Measurements from ENCODE around the gene BDH1.
"Not testable (repeated sequence)": the region's sequence is repeated elsewhere in the genome, so short reads cannot be mapped to it uniquely, and the experiment has no call there.

The BDH1 gene

GRCh38 chr3:197521277-197522182, 34.2 kb downstream of the BDH1 start:
- no peaks in the 10 kb centered on the region for H3K27me3 Mint-ChIP-seq
- peaks cover 10% of the 10 kb centered on the region for H3K4me1 Mint-ChIP-seq
- H3K36me3 Mint-ChIP-seq, result peaks cover 2% of the 10 kb centered on the region
- H3K4me3 Mint-ChIP-seq, result no peak overlapping the region
- H3K27ac Mint-ChIP-seq, result peak overlapping the region; percentile 62
- H3K9me3 Mint-ChIP-seq, result no peaks in the 10 kb centered on the region

GRCh38 chr3:197520311-197521276, 35.2 kb downstream of the BDH1 start:
- Mint-ChIP-seq H3K4me1 (peaks cover 13% of the 10 kb centered on the region), H3K27ac (no peak overlapping the region), H3K4me3 (no peak overlapping the region), H3K27me3 (no peaks in the 10 kb centered on the region), H3K9me3 (no peaks in the 10 kb centered on the region), H3K36me3 (peaks cover 2% of the 10 kb centered on the region)

- H3K9me3 Mint-ChIP-seq, result no peaks in the 10 kb centered on the region
These were observed 36.0 kb downstream of the BDH1 start for GRCh38 chr3:197519801-197520211.

GRCh38 chr3:197518881-197519421, 36.8 kb downstream of the BDH1 start:
- Mint-ChIP-seq H3K4me3 (no peak overlapping the region), H3K4me1 (peaks cover 13% of the 10 kb centered on the region), H3K27ac (peak overlapping the region; percentile 69), H3K9me3 (no peaks in the 10 kb centered on the region), H3K27me3 (no peaks in the 10 kb centered on the region), H3K36me3 (peaks cover 6% of the 10 kb centered on the region)

More at GRCh38 chr3:197519801-197520211, 36.0 kb downstream of the BDH1 start:
- Mint-ChIP-seq H3K4me1 (peaks cover 13% of the 10 kb centered on the region), H3K27ac (peak overlapping the region; percentile 46), H3K4me3 (no peak overlapping the region), H3K36me3 (peaks cover 5% of the 10 kb centered on the region), H3K27me3 (no peaks in the 10 kb centered on the region)

GRCh38 chr3:197517922-197518683, 37.7 kb downstream of the BDH1 start:
- H3K36me3 Mint-ChIP-seq, H3K4me3 Mint-ChIP-seq, H3K27ac Mint-ChIP-seq, H3K9me3 Mint-ChIP-seq, H3K27me3 Mint-ChIP-seq: not testable (repeated sequence)
- H3K4me1 Mint-ChIP-seq, result peaks cover 13% of the 10 kb centered on the region

- Mint-ChIP-seq H3K4me1 (peaks cover 13% of the 10 kb centered on the region), H3K36me3 (peaks cover 12% of the 10 kb centered on the region), H3K27ac (peak overlapping the region; percentile 84)
- H3K9me3 Mint-ChIP-seq, H3K4me3 Mint-ChIP-seq, H3K27me3 Mint-ChIP-seq: not testable (repeated sequence)
These were observed 38.7 kb downstream of the BDH1 start for GRCh38 chr3:197516890-197517606.

GRCh38 chr3:197516517-197516889, 39.3 kb downstream of the BDH1 start:
- peaks cover 13% of the 10 kb centered on the region for H3K4me1 Mint-ChIP-seq
- peaks cover 13% of the 10 kb centered on the region for H3K36me3 Mint-ChIP-seq
- no peaks in the 10 kb centered on the region for H3K27me3 Mint-ChIP-seq
- peak overlapping the region; percentile 84 for H3K27ac Mint-ChIP-seq
- no peaks in the 10 kb centered on the region for H3K9me3 Mint-ChIP-seq
- no peak overlapping the region for H3K4me3 Mint-ChIP-seq

GRCh38 chr3:197514786-197515355, 40.9 kb downstream of the BDH1 start:
- no peak overlapping the region for H3K27ac Mint-ChIP-seq

GRCh38 chr3:197513953-197514785, 41.6 kb downstream of the BDH1 start:
- Mint-ChIP-seq H3K36me3 (peaks cover 12% of the 10 kb centered on the region), H3K9me3 (no peaks in the 10 kb centered on the region), H3K27ac (peak overlapping the region; percentile 23), H3K4me3 (no peak overlapping the region), H3K4me1 (peaks cover 12% of the 10 kb centered on the region), H3K27me3 (no peaks in the 10 kb centered on the region)

More at GRCh38 chr3:197514786-197515355, 40.9 kb downstream of the BDH1 start:
- Mint-ChIP-seq H3K36me3 (peaks cover 13% of the 10 kb centered on the region), H3K27me3 (no peaks in the 10 kb centered on the region), H3K4me1 (peaks cover 13% of the 10 kb centered on the region), H3K9me3 (no peaks in the 10 kb centered on the region), H3K4me3 (no peak overlapping the region)

- Mint-ChIP-seq H3K4me1 (peaks cover 9% of the 10 kb centered on the region), H3K9me3 (no peaks in the 10 kb centered on the region), H3K27ac (no peak overlapping the region), H3K4me3 (no peak overlapping the region), H3K27me3 (no peaks in the 10 kb centered on the region), H3K36me3 (peaks cover 10% of the 10 kb centered on the region)
These were observed 42.8 kb downstream of the BDH1 start for GRCh38 chr3:197512691-197513571.

GRCh38 chr3:197511853-197512635, 43.7 kb downstream of the BDH1 start:
- Mint-ChIP-seq H3K36me3 (peaks cover 10% of the 10 kb centered on the region), H3K27me3 (no peaks in the 10 kb centered on the region), H3K4me1 (peaks cover 8% of the 10 kb centered on the region), H3K9me3 (no peaks in the 10 kb centered on the region), H3K27ac (no peak overlapping the region), H3K4me3 (no peak overlapping the region)

- no peaks in the 10 kb centered on the region for H3K4me1 Mint-ChIP-seq
- no peak overlapping the region for H3K27ac Mint-ChIP-seq
- H3K36me3 Mint-ChIP-seq, result peaks cover 10% of the 10 kb centered on the region
- no peaks in the 10 kb centered on the region for H3K27me3 Mint-ChIP-seq
- H3K9me3 Mint-ChIP-seq, result no peaks in the 10 kb centered on the region
- H3K4me3 Mint-ChIP-seq, result no peak overlapping the region
These were observed 44.6 kb downstream of the BDH1 start for GRCh38 chr3:197511130-197511529.

Measured in activated naive CD4-positive, alpha-beta T cell treated with anti-CD3 and anti-CD28 coated beads, Interleukin-2, amount 50 U/mL, for 24 hours (primary cell).